A673 (cell line): ENCODE data around the gene ABI3BP. TPM values are rescaled to one million over a fixed set of nuclear protein-coding genes. Genes with fewer than 3 reads are reported as not detected.

ENCODE experiments used
- BruUV-seq: library from RNA; stranded (reverse); fragments of 400-500 nt; replicated peaks from 2 replicates; lab custom pipeline; 2021; lab: Mats Ljungman, UMichigan
- CTCF ChIA-PET: fragments of 300-600 bp; sonication (Branson Sonifier 250); formaldehyde crosslinking; loops from one replicate; lab custom pipeline; 2022; ENCODE audit warnings: antibody characterized with exemption; lab: Charles Lee
- POLR2A ChIA-PET: fragments of 300-600 bp; sonication (Branson Sonifier 250); formaldehyde crosslinking; loops from one replicate; lab custom pipeline; 2022; ENCODE audit warnings: antibody characterized with exemption; ENCODE audit not compliant: low non-redundant PET; lab: Charles Lee
- DNase-seq: peaks from one replicate; pipeline ENCODE4 v3.0.0-alpha.2; 2015; ENCODE audit warnings: low spot score
- H3K27ac ChIP-seq: fragments of 200-600 bp; sonication (generic); 2 replicates; pipeline ENCODE4 v1.5.1; 2016; ENCODE audit warnings: mixed run types, low read depth, mild to moderate bottlenecking, mixed read lengths, antibody characterized with exemption, low read length; ENCODE audit not compliant: poor library complexity, severe bottlenecking
- H3K27me3 ChIP-seq: fragments of 200-600 bp; sonication (generic); replicated peaks from 2 replicates; pipeline ENCODE4 v1.6.1; 2017; ENCODE audit warnings: mixed run types, low read depth, mild to moderate bottlenecking, mixed read lengths, antibody characterized with exemption, low read length; ENCODE audit not compliant: insufficient read depth, poor library complexity
- H3K36me3 ChIP-seq: fragments of 200-600 bp; sonication (generic); 2 replicates; pipeline ENCODE4 v1.6.1; 2016; ENCODE audit warnings: mixed run types, mild to moderate bottlenecking, mixed read lengths, antibody characterized with exemption, low read length; ENCODE audit not compliant: insufficient read depth, poor library complexity, severe bottlenecking
- H3K4me1 ChIP-seq: fragments of 200-600 bp; sonication (generic); 2 replicates; pipeline ENCODE4 v1.6.1; 2017; ENCODE audit warnings: mixed run types, mild to moderate bottlenecking, mixed read lengths, antibody characterized with exemption, low read length; ENCODE audit not compliant: insufficient read depth, poor library complexity, severe bottlenecking
- H3K4me3 ChIP-seq: fragments of 200-600 bp; sonication (generic); 2 replicates; pipeline ENCODE4 v1.5.1; 2016; ENCODE audit warnings: low read depth, mixed run types, mild to moderate bottlenecking, mixed read lengths, low read length; ENCODE audit not compliant: poor library complexity, severe bottlenecking
- H3K9me3 ChIP-seq: fragments of 200-600 bp; sonication (generic); 2 replicates; pipeline ENCODE4 v1.6.1; 2016; ENCODE audit warnings: mixed run types, low read depth, mild to moderate bottlenecking, mixed read lengths, antibody characterized with exemption, low read length; ENCODE audit not compliant: poor library complexity, severe bottlenecking
- EZH2 ChIP-seq: fragments of 200-600 bp; sonication (generic); IDR thresholded peaks from 2 replicates; pipeline ENCODE4 v1.6.1; 2017; ENCODE audit warnings: borderline replicate concordance, low read depth, mild to moderate bottlenecking, mixed read lengths, antibody characterized with exemption, low read length; ENCODE audit not compliant: poor library complexity, severe bottlenecking
- intact Hi-C: fragments of 100-400 bp; cut with micrococcal nuclease; formaldehyde crosslinking; loops from one replicate; pipeline ENCODE4 v1.10.0; 2022; ENCODE audit not compliant: unreplicated experiment
- total RNA-seq: library from RNA; stranded (reverse); gene quantifications from 2 replicates; pipeline ENCODE4 v1.2.3, GENCODE V29; 2021
- TF ChIP-seq, protein P1 (sequence below): fragments of 300-800, 200-600 bp; sonication (generic); conservative IDR thresholded peaks from 2 replicates; pipeline ENCODE4 v1.5.1; 2017; ENCODE audit warnings: low read depth, mild to moderate bottlenecking, antibody characterized with exemption, low read length, moderate library complexity, mixed read lengths

The ABI3BP gene
- total RNA-seq, 1 experiment from 2014 or later, result 5.2 TPM

DNA sequence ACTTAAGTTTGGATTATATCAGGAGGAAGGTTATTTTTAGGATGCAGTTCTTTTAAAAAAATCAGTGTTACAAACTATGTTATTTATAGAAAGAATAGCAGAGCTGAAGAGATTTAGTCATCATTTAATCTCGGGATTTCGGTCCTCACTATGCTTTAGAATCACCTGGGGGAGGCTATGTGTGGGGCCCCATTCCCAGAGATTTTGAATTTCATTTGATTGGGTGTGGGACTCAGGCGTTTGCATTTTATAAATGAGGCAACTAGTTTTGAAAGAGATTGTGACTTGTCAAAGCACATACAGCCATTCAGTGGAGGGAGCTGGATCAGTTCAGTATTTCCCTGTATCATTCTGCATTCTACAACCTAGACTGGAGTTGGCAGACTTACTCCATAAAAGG lies 247.1 kb downstream of the ABI3BP start:
- POLR2A ChIA-PET, result no interaction called here
- H3K4me3 ChIP-seq, result no peak overlapping the region
- H3K36me3 ChIP-seq, result peaks cover 97% of the 10 kb centered on the region
- H3K9me3 ChIP-seq, result no peaks in the 10 kb centered on the region
- no peak overlapping the region for H3K27ac ChIP-seq
- no peak for DNase-seq
- TF ChIP-seq, protein P1, sequence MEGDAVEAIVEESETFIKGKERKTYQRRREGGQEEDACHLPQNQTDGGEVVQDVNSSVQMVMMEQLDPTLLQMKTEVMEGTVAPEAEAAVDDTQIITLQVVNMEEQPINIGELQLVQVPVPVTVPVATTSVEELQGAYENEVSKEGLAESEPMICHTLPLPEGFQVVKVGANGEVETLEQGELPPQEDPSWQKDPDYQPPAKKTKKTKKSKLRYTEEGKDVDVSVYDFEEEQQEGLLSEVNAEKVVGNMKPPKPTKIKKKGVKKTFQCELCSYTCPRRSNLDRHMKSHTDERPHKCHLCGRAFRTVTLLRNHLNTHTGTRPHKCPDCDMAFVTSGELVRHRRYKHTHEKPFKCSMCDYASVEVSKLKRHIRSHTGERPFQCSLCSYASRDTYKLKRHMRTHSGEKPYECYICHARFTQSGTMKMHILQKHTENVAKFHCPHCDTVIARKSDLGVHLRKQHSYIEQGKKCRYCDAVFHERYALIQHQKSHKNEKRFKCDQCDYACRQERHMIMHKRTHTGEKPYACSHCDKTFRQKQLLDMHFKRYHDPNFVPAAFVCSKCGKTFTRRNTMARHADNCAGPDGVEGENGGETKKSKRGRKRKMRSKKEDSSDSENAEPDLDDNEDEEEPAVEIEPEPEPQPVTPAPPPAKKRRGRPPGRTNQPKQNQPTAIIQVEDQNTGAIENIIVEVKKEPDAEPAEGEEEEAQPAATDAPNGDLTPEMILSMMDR, result no peak
- TF ChIP-seq EZH2, result no peak
- intact Hi-C loops, result no loop called here
- no peaks in the 10 kb centered on the region for H3K4me1 ChIP-seq
- CTCF ChIA-PET, result no interaction called here
- BruUV-seq, result no TSS peak
- no peaks in the 10 kb centered on the region for H3K27me3 ChIP-seq

DNA sequence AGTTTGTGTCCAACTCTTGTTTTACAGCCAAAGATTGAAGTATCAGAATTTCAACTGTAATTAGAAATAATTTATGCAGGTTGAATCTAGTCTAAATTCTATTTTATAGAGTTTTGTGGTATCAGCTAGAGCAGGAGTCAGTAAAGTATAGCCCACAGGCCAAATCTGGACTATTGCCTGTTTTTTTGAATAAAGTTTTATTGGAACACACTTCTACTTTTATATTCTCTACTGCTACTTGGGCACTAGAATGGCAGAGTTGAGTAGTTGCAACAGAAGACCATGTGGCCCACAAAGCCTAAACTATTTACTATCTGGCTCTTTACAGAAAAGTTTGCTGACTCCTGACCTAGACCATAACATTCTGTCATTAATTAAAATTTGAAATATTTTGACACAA lies 247.6 kb downstream of the ABI3BP start:
- no peaks in the 10 kb centered on the region for H3K4me1 ChIP-seq
- no peaks in the 10 kb centered on the region for H3K27me3 ChIP-seq
- POLR2A ChIA-PET, result no interaction called here
- no peaks in the 10 kb centered on the region for H3K9me3 ChIP-seq
- peaks cover 97% of the 10 kb centered on the region for H3K36me3 ChIP-seq
- CTCF ChIA-PET, result no interaction called here
- no peak for TF ChIP-seq EZH2
- TF ChIP-seq, protein P1, result no peak
- BruUV-seq, result no TSS peak
- H3K4me3 ChIP-seq, result no peak overlapping the region
- intact Hi-C loops, result no loop called here
- H3K27ac ChIP-seq, result no peak overlapping the region
- no peak for DNase-seq

DNA sequence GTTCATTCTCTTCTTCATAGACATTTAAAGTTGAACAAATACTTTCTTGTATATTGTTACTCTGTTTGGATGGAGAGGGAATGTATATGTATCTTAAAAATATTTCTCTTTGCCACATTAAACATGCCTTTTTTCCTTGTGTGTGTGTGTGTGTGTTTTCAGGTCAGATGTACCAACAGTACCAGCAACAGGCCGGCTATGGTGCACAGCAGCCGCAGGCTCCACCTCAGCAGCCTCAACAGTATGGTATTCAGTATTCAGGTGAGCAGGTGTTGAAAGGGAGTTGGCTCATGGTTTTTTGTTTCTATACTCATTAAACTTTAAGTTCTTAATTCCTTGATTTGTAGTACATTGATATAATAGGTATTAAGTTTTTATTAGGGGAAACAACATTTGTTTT lies 248.6 kb downstream of the ABI3BP start:
- BruUV-seq, result no TSS peak
- no peaks in the 10 kb centered on the region for H3K4me1 ChIP-seq
- CTCF ChIA-PET, result no interaction called here
- peaks cover 97% of the 10 kb centered on the region for H3K36me3 ChIP-seq
- H3K27ac ChIP-seq, result no peak overlapping the region
- H3K4me3 ChIP-seq, result no peak overlapping the region
- intact Hi-C loops, result no loop called here
- POLR2A ChIA-PET, result no interaction called here
- H3K9me3 ChIP-seq, result no peaks in the 10 kb centered on the region
- TF ChIP-seq, protein P1, result no peak
- TF ChIP-seq EZH2, result no peak
- no peak for DNase-seq
- H3K27me3 ChIP-seq, result no peaks in the 10 kb centered on the region
